DMS153 treated with DMSO at 0.1 percent for 48 hours (cell line): ENCODE measurements around the gene KRT38.
"Not testable (repeated sequence)": the region's sequence is repeated elsewhere in the genome, so short reads cannot be mapped to it uniquely, and the experiment has no call there.

ENCODE experiments used
- DNase-seq: peaks from one replicate; lab custom pipeline; 2025; ENCODE audit not compliant: unreplicated experiment; lab: John Stamatoyannopoulos, UW

Gene KRT38

GRCh38 chr17:41396340-41396739, 44.4 kb downstream of the KRT38 start:
- DNase-seq, result no peak

DNA sequence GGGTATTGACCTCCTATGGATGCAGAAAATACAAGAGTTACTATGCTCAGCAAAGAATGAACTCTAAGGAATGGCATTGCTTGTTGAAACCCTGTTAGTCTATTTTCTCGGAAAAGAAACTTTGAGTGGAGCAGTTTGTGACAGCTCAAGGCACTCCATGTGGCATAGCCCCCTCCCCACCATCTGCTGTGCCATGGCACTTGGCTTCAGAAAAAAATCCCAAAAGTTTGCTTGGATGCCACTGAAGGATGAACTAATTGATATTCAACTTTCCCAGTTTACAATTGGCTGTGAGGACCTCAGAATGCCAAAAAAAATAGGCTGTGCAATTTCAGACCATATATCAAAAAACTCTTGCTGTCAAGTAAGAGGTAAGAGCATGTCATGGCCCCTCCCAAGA, 45.2 kb downstream of the KRT38 start:
- DNase-seq, result no peak

GRCh38 chr17:41395044-41395443, 45.7 kb downstream of the KRT38 start:
- not testable (repeated sequence) for DNase-seq

GRCh38 chr17:41394254-41394996, 46.4 kb downstream of the KRT38 start:
- no peak for DNase-seq

GRCh38 chr17:41393826-41394225, 47.0 kb downstream of the KRT38 start:
- no peak for DNase-seq

GRCh38 chr17:41393294-41393693, 47.5 kb downstream of the KRT38 start:
- no peak for DNase-seq

DNA sequence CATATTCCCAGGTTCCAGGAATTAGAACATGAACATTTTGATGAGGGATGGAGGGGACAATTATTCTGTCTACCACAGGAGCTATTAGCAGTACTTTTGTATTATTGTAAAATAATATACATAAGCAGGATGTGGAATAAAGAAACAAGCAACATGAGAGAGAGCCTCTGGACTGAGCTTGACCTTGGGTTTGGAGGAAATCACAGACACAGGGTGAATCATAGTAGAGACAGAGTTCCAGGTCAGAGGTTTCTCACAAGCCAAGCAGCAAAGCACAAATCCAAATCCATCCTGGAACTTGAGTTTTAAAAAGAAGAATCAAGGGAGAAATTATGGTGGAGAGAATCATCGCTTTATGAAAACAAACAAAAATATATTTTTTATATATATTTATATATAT, 48.5 kb downstream of the KRT38 start:
- no peak for DNase-seq

- DNase-seq, result no peak
Observed at GRCh38 chr17:41391535-41391934, 49.2 kb downstream of the KRT38 start.

- DNase-seq, result no peak
Observed at GRCh38 chr17:41390411-41390938, 50.3 kb downstream of the KRT38 start.

DNA sequence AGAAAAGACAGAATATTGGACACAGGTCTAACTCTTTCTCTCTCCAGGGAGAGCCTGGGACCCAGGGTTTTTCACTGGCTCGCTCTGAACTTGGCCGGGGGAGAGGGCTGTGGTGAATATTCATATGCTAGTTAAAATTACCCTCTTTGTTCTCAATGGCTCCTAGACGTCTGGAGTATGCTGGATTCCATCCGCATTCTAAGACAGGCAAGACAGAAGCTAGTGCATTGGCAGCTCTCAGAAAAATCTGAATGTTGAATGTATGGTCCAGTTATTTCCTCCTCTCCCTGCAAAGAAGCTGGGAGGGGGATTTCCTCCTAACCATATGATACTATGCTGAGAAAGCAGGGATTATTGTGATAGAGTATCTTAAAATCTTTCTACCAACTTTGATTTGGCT, 53.1 kb downstream of the KRT38 start:
- DNase-seq, result no peak

GRCh38 chr17:41386227-41386626, 54.6 kb downstream of the KRT38 start:
- no peak for DNase-seq
